HCT116 (cell line): ENCODE measurements around the gene OBSCN.

Experiments
- SP1 ChIP-seq: IDR thresholded peaks from 2 replicates; pipeline ENCODE4 v1.6.1; 2012; ENCODE audit warnings: low read depth
- TF ChIP-seq, protein P1 (sequence below), 3 experiments: fragments of 200-600 bp in 1 of 3; sonication (generic) in 1 of 3; IDR thresholded peaks in 2 of 3; conservative IDR thresholded peaks in 1 of 3; 2 replicates each; pipeline ENCODE4 v1.5.1; 2012 to 2017; ENCODE audit warnings: low read depth in 2 of 3, low read length in 2 of 3, antibody characterized with exemption in 1 of 3, borderline replicate concordance in 1 of 3, control low read depth in 1 of 3, mild to moderate bottlenecking in 1 of 3, mixed read lengths in 1 of 3, mixed run types in 1 of 3, moderate library complexity in 1 of 3; ENCODE audit not compliant: insufficient read depth in 1 of 3

DNA sequence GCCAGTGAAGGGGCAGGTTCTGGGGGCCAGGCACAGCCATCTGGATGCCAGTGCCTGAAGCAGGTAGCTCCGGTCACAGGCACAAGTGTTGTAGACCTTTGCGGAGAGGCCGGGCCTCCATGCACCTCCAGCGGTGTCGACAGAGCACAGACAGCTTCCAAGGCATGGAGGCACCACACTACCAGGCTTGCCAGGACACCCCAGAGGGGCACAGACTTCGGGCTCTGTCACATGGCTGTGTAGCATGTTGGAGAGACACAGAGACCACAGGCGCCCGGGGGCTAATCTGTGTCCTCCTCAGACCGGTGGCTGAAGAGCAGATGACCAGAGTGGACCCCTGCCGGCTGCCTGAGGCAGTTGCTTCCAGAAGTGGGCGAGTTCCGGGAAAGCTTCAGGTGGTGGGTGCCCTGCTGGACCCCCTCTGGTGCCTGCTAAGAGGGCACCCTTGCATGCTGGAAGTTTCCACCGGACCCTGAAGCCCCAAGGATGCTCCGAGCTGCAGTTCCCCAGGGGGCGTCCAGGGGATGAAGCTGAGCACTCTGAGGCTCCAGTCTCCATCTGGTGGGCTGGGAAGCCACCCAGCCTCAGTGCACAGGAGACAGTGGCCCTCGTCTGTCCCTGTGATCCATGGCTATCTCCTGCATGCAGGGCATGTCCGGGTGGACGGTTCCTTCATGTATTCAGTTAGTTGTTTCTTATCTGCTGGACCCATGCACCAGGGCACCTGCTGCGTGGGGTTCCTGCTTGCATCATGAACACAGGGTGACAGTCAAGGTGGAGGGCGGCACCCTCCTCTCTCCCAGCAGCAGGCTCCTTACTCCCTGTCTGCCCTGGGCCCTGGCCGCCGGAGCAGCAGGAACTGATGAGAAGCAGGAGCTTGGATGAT lies 82.4 kb downstream of the OBSCN start:
- TF ChIP-seq SP1: no peak
- TF ChIP-seq, protein P1, sequence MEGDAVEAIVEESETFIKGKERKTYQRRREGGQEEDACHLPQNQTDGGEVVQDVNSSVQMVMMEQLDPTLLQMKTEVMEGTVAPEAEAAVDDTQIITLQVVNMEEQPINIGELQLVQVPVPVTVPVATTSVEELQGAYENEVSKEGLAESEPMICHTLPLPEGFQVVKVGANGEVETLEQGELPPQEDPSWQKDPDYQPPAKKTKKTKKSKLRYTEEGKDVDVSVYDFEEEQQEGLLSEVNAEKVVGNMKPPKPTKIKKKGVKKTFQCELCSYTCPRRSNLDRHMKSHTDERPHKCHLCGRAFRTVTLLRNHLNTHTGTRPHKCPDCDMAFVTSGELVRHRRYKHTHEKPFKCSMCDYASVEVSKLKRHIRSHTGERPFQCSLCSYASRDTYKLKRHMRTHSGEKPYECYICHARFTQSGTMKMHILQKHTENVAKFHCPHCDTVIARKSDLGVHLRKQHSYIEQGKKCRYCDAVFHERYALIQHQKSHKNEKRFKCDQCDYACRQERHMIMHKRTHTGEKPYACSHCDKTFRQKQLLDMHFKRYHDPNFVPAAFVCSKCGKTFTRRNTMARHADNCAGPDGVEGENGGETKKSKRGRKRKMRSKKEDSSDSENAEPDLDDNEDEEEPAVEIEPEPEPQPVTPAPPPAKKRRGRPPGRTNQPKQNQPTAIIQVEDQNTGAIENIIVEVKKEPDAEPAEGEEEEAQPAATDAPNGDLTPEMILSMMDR (IDR thresholded peaks at IDR 0.05 in 2 of 3, conservative IDR thresholded peaks at IDR 0.05 in 1 of 3; ENCODE audit: borderline replicate concordance in 1 of 3, insufficient read depth in 1 of 3, low read depth in 2 of 3, low read length in 2 of 3): no peak
